SJCRH30 (cell line): ENCODE data around the gene CMKLR1. TPM values are rescaled to one million over a fixed set of nuclear protein-coding genes. Genes with fewer than 3 reads are reported as not detected.

Source experiments
- DNase-seq, 2 experiments: peaks; one replicate each; pipeline ENCODE4 v3.0.0-alpha.2; 2015 to 2020
- H3K27ac ChIP-seq: fragments of 250-450 bp; sonication (Bioruptor Pico); 2 replicates; pipeline ENCODE4 v1.5.1; 2020; ENCODE audit warnings: mild to moderate bottlenecking, moderate library complexity
- H3K27me3 ChIP-seq: fragments of 250-450 bp; sonication (Bioruptor Pico); 2 replicates; pipeline ENCODE4 v1.5.1; 2020; ENCODE audit warnings: mild to moderate bottlenecking, moderate library complexity
- H3K36me3 ChIP-seq: fragments of 250-450 bp; sonication (Bioruptor Pico); 2 replicates; pipeline ENCODE4 v1.5.1; 2020; ENCODE audit warnings: mild to moderate bottlenecking, moderate library complexity
- H3K4me1 ChIP-seq: fragments of 250-450 bp; sonication (Bioruptor Pico); 2 replicates; pipeline ENCODE4 v1.5.1; 2020; ENCODE audit warnings: mild to moderate bottlenecking, moderate library complexity
- H3K4me3 ChIP-seq: fragments of 250-450 bp; sonication (Bioruptor Pico); 2 replicates; pipeline ENCODE4 v1.5.1; 2020; ENCODE audit warnings: mild to moderate bottlenecking, moderate library complexity
- H3K9me3 ChIP-seq: fragments of 250-450 bp; sonication (Bioruptor Pico); replicated peaks from 2 replicates; pipeline ENCODE4 v1.5.1; 2020; ENCODE audit warnings: mild to moderate bottlenecking, moderate library complexity
- total RNA-seq: library from RNA; depleted of rRNA; stranded (reverse); fragments of >200 nt; shearing (Covaris generic); gene quantifications from 2 replicates; pipeline ENCODE4 v1.2.3, GENCODE V29; 2014

The CMKLR1 gene
- total RNA-seq, 1 experiment from 2014 or later, result 0.04 TPM

DNA sequence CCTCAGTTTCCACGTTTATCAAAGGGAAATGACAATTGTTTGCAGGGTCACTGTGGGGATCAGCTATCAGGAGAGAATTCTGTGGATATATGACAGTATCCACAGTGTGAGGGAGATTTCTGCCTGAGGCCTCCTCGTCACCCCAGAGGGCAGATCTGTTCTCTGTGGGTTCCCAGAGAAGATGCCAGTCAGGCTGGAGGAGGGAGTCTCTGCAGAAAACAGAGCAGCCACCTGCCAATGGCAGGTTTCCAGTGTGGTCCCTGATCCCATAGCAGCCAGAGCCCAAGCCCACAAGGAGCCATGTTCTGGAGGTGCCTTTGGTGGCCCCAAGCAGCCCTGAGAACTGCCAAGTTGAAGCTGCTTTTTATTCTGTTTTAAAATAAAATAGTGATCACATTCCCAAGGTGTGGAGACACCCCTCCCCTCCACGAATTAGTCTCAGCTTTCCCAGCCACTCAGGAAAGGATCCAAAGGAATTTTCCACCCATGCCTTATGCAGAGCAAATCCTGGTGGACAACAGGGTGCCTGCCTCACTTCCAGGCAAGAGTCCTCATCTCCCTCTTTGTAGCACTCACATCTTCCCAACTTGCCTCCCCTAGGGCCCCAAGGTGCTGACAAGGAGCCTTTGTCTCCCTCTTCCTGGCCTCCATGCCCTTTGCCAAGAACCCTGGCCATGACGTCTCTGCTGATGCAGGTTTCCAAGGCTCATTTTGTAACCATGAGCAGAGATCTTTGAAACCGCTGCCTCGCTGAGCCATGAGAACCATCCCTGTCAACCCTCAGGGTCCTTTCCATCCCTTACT is 20.4 kb downstream of the CMKLR1 start:
- Histone ChIP-seq H3K27me3 (no peaks in the 10 kb centered on the region), H3K36me3 (no peaks in the 10 kb centered on the region), H3K4me1 (no peaks in the 10 kb centered on the region), H3K9me3 (0 out of 2 replicates have a peak, but pooled peaks cover 2% of the 10 kb centered on the region), H3K27ac (no peak overlapping the region), H3K4me3 (no peak overlapping the region)
- DNase-seq, result no peak

DNA sequence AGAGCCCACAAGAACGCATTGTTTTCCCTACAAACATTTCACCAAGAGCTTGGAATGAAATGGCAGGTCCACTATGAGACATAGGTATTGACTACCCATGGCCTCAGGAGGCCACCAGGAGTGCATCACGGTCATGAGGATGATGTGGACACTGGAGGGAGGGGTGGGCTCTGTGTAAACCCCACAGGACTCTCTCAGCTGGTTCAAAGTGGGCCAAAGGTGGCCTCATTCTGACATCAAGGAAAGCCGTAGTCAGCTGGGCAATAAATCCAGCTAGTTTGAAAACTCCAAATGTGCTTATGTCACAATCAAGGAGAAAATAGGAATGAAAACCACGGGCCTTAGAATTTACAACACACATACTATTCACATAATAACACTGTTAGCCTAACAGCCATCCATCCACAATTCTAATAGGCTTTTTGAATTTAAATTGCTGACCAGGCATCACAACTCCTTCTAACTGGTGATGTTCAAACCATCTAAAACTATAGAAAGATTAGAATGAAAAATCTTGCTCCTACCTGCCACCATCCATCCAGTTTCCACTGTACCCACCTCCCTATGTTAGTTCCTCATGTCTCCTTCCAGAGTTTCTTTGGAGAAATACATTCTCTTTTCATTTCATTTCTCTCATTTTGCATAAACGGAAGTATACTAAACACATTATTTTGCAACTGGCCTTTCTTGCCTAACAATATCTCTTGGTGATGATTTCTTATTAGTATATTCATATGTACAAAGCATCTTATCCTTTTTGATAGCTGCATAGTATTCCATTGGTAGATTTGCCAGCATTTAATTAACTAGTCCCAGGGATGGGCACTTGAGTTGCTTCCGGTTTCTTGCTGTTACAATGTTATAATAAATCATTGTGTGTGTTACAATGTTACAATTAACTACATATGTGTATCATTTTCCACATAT is 21.5 kb downstream of the CMKLR1 start:
- H3K9me3 ChIP-seq, result 0 out of 2 replicates have a peak, but pooled peaks cover 2% of the 10 kb centered on the region
- no peaks in the 10 kb centered on the region for H3K4me1 ChIP-seq
- H3K27ac ChIP-seq, result no peak overlapping the region
- DNase-seq, result no peak
- no peaks in the 10 kb centered on the region for H3K36me3 ChIP-seq
- no peaks in the 10 kb centered on the region for H3K27me3 ChIP-seq
- H3K4me3 ChIP-seq, result no peak overlapping the region

DNA sequence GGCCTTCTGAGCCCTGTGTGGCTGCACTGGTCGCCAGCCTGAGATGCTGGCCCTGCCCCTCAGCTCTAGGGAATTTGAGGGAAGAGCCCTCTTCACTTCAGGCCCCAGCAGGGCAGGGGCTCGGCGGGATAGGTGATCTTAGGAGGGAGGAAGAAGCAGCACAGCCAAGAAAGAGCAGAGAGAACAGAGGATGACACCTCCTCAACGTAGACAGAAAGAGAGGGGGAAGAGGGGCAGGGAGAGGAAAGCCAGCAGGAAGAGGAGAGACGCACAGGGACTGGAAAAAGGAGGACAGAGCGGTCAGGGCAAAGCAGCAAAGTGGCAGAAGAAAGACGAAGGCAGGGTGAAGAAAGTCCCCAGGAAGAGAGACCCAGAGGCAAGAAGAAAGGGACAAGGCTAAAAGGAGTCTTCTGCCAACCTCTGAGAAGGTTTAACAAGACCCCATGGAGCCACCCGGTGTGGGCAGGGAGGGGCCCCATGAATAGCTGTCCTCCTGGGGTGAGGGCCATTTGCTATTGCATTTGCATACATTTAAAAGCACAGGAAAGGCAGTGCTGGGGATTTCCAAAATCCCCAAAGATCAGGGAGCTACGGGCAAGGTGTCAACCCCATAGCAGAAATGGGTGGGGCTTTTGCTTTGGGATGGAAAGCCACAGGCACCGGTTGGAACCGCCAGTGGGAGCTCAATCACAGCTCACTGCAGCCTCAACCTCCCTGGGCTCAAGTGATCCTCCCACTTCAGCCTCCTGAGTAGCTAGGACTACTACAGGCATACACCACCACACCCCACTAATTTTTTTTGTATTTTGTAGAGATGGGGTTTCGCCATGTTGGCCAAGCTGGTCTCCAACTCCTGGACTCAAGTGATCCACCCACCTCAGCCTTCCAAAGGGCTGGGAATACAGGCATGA is 22.7 kb downstream of the CMKLR1 start:
- no peaks in the 10 kb centered on the region for H3K27me3 ChIP-seq
- H3K4me1 ChIP-seq, result no peaks in the 10 kb centered on the region
- H3K4me3 ChIP-seq, result no peak overlapping the region
- no peaks in the 10 kb centered on the region for H3K36me3 ChIP-seq
- H3K27ac ChIP-seq, result no peak overlapping the region
- DNase-seq, result no peak
- H3K9me3 ChIP-seq, result 0 out of 2 replicates have a peak, but pooled peaks cover 2% of the 10 kb centered on the region

DNA sequence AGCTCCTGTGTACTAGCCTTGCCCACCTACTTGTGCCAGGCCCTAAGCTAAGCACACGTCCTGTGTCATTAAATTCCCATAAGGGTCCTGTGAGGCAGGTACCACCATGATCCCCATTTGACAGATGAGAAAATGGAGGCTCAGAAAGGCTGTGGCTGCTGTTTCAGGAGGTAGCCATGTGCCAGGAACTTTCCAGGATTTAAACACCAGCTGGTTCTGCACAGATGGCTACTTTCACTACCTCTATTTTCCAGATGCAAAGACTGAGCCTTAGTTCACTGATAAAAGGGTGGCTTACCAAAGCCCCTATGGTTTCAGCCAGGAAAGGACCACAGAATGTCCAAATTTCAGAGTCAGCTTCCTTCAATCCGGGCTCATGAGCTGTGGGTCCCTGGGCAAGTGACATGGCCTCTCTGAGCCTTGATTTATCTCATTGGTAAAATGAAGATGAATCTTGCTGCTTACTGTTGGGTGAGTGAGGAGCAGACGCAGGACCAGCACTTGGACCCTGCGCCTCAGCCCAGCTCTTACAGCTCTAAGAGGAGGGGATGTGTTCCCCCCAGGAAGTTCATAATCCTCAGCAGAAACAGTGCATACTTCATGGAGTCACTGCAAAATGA is 23.5 kb downstream of the CMKLR1 start:
- H3K4me1 ChIP-seq, result no peaks in the 10 kb centered on the region
- no peak overlapping the region for H3K27ac ChIP-seq
- no peaks in the 10 kb centered on the region for H3K27me3 ChIP-seq
- no peak for DNase-seq
- H3K36me3 ChIP-seq, result no peaks in the 10 kb centered on the region
- H3K4me3 ChIP-seq, result no peak overlapping the region
- 0 out of 2 replicates have a peak, but pooled peaks cover 2% of the 10 kb centered on the region for H3K9me3 ChIP-seq

- DNase-seq, result no peak
- Histone ChIP-seq H3K4me1 (no peaks in the 10 kb centered on the region), H3K4me3 (no peak overlapping the region), H3K27ac (no peak overlapping the region), H3K27me3 (no peaks in the 10 kb centered on the region), H3K9me3 (0 out of 2 replicates have a peak, but pooled peaks cover 2% of the 10 kb centered on the region), H3K36me3 (no peaks in the 10 kb centered on the region)
Measured at GRCh38 chr12:108313606-108314351, 25.3 kb downstream of the CMKLR1 start.

GRCh38 chr12:108313241-108313605 is 25.9 kb downstream of the CMKLR1 start:
- H3K4me1 ChIP-seq, result no peaks in the 10 kb centered on the region
- no peak overlapping the region for H3K27ac ChIP-seq
- H3K4me3 ChIP-seq, result no peak overlapping the region
- no peaks in the 10 kb centered on the region for H3K27me3 ChIP-seq
- DNase-seq, result no peak
- no peaks in the 10 kb centered on the region for H3K36me3 ChIP-seq
- 0 out of 2 replicates have a peak, but pooled peaks cover 2% of the 10 kb centered on the region for H3K9me3 ChIP-seq

DNA sequence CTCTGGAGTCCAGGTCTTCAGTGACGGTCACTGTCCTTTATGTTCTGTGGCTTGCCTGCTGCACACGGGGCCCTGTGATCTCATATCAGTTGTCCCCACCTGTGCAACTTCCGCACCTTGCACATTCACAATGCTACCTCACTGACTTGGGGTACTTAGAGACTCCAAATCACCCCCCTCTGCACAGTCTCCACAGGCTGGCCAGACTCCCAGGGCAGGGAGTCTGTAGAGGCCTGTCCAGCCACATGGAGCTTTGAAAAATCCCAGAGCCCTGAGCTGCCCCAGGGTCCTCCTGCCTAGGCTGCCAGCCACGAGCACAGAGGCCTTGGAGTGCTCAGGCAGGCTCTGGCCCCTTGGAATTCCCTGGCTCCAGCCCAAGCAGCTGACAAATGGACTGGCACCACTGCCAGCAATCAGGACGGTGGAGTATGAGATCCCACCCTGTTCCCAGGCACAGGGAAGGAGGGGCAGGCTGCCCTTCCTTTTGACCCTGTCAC is 26.4 kb downstream of the CMKLR1 start:
- DNase-seq, result peak in 1 of 2 experiments; percentile 11
- no peak overlapping the region for H3K27ac ChIP-seq

GRCh38 chr12:108312073-108312659 is 26.9 kb downstream of the CMKLR1 start:
- H3K36me3 ChIP-seq, result no peaks in the 10 kb centered on the region
- H3K27me3 ChIP-seq, result no peaks in the 10 kb centered on the region
- DNase-seq, result no peak
- H3K27ac ChIP-seq, result no peak overlapping the region
- no peaks in the 10 kb centered on the region for H3K9me3 ChIP-seq
- no peak overlapping the region for H3K4me3 ChIP-seq
- peaks cover 4% of the 10 kb centered on the region; the same call in 1 of the 2 replicates for H3K4me1 ChIP-seq

More for the DNA sequence above, 26.4 kb downstream of the CMKLR1 start:
- 0 out of 2 replicates have a peak, but pooled peaks cover under 1% of the 10 kb centered on the region for H3K9me3 ChIP-seq
- no peaks in the 10 kb centered on the region for H3K4me1 ChIP-seq
- no peaks in the 10 kb centered on the region for H3K36me3 ChIP-seq
- H3K27me3 ChIP-seq, result no peaks in the 10 kb centered on the region
- no peak overlapping the region for H3K4me3 ChIP-seq

DNA sequence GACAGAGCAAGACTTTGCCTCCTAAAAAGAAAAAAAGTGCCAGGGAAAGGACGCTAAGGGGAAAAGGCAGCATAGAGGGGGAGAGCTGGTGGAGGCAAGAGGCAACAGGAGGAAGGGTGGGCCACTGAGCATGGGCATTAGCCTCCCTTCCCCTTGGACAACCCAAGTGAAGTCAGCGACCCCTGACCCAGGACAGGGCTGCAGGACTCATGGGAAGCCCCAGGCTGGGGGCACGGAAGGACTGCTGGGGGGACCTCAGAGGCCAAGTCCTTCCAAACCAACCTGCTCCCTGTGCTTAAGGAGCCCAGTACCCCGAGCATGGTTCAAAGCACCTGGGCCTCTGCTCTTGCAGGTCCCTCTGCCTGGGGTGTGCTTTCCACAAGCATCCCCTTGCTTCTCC is 27.5 kb downstream of the CMKLR1 start:
- DNase-seq, result no peak
- H3K27ac ChIP-seq, result no peak overlapping the region
- H3K27me3 ChIP-seq, result no peaks in the 10 kb centered on the region
- H3K4me1 ChIP-seq, result peaks cover 4% of the 10 kb centered on the region; the same call in 1 of the 2 replicates
- no peaks in the 10 kb centered on the region for H3K9me3 ChIP-seq
- no peaks in the 10 kb centered on the region for H3K36me3 ChIP-seq
- H3K4me3 ChIP-seq, result no peak overlapping the region

DNA sequence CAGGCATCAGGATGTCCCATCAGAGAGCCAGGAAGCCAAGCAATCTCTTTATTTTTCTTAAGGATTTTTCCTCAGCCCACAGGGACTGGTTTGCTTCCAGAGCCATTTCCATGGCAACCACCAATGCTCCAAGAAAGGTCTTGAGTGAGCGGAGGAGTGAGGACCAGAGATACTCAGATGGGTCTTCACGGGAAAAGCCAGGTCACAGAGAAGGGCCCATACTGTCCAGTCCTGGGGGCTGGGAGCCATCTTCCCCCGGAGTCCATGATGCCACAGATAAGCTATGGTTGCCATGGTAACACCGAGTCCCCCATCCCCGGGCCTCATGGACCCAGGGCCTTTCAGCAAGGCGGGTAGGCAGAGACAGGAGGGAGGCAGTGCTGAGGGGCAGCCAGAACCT is 28.6 kb downstream of the CMKLR1 start:
- Histone ChIP-seq H3K27me3 (no peaks in the 10 kb centered on the region), H3K4me1 (peaks cover 4% of the 10 kb centered on the region; the same call in 1 of the 2 replicates), H3K9me3 (no peaks in the 10 kb centered on the region), H3K36me3 (no peaks in the 10 kb centered on the region), H3K4me3 (no peak overlapping the region), H3K27ac (no peak overlapping the region)
- DNase-seq, result no peak

DNA sequence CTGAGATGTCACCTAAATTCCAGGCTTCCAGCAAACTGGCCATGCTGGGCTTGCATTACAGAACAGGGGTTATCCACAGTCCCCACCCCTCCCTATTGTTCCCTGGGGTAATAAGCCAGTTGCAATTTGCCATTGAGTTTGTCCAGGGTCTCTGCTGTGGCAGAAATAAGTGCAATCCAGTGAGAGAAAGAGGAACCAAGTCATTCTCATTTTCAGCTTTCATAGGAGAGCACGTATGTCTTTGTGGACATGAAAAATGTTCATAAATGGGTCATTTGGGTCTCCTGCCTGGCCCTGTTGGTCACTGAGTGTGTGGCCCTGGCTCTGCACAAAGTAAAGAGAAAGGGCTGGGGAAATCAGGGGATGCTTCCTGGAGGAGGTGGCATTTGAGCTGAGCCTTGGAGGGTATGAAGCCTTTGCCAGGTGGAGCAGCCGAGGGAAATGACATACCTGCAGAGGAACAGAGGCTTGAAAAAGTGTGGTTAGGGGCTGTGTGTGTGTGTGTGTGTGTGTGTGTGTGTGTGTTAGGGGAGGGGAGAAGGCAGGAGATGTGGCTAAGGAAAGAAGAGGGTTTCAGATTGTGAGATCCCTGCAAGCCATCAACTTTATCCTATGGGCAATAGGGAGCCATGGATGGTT is 29.3 kb downstream of the CMKLR1 start:
- no peaks in the 10 kb centered on the region for H3K9me3 ChIP-seq
- H3K27me3 ChIP-seq, result no peaks in the 10 kb centered on the region
- no peaks in the 10 kb centered on the region for H3K36me3 ChIP-seq
- peaks cover 4% of the 10 kb centered on the region; the same call in 1 of the 2 replicates for H3K4me1 ChIP-seq
- no peak overlapping the region for H3K27ac ChIP-seq
- H3K4me3 ChIP-seq, result no peak overlapping the region
- DNase-seq, result no peak

DNA sequence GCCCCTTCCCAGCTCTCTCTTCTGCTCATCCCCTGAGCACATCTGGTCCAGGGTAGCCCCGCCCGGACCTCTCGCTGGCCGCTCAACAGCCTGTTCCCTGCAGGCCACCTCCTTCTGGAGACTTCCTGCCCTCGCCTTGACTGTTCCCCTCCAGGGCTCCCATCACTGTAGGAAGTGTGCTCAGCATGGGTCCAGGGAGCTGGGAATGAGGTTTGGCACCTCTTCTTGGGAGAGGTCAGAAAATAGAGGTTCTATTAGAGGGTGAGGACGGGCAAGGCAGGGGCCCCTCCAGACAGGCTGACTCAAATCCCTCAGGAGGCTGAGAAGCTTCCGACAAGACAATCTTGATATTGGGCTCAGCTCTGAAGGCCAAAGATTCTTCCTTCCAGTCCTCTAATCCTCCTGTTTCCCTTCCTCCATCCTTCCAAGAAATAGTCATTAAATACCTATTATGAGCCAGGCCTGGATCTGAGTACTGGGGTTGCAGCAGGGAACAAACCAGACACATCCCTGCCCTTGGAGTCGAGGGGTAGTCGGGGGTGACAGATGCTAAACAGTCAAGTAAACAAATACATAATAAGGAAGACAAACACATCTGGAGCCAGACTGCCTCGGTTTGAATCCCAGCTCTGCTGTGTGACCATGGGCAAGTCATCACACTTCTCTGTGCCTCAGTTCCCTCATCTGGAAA is 30.6 kb downstream of the CMKLR1 start:
- Histone ChIP-seq H3K27ac (no peak overlapping the region), H3K4me3 (no peak overlapping the region), H3K9me3 (no peaks in the 10 kb centered on the region), H3K27me3 (no peaks in the 10 kb centered on the region), H3K4me1 (peaks cover 4% of the 10 kb centered on the region; the same call in 1 of the 2 replicates), H3K36me3 (no peaks in the 10 kb centered on the region)
- no peak for DNase-seq
